Measurements from ENCODE around the gene ALKBH5.

Gene ALKBH5

DNA sequence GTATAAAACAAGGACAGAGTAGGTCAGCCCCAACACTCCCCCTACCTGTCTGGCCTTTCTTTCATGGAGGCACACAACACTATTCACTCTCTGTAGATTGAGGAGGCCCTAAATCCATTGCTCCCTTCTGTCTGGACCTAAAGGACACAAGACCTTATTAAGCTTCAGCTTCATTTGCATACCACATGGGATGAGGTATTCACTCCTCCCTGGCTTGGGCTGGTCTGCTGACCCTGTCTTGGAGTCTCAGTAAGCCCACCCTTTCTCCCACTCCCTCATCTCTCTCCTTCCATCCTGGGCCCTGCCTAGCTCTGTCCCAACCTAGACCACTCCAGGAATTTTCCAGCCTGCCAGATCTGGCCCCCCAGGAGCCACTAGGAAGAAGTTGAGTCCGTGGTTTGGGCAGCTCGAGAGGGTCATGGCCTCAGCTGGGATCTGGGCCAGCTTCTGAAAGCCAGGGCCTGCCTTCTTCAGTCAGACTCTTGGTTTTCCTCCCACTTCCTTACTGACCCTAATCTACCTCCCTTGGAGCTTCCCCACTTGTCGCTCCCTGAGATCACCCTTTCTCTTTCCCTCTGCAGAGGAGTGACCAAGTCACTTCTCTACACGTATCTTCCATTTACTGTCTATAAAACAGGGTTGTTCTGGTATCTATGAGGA lies 35.3 kb downstream of the ALKBH5 start:
- no peak overlapping the region for H3K27ac Mint-ChIP-seq (ENCODE audit: low read depth)
- ATAC-seq (replicated peaks; ENCODE audit: extremely low read depth, poor library complexity, severe bottlenecking) (no peak), DNase-seq (ENCODE audit: low spot score in 2 of 2) (no peak)
- H3K9me3 Mint-ChIP-seq, result no peaks in the 10 kb centered on the region
- H3K36me3 Mint-ChIP-seq (ENCODE audit: insufficient read depth), result peaks cover 1% of the 10 kb centered on the region
- H3K4me3 Mint-ChIP-seq, result no peak overlapping the region
- H3K27me3 Mint-ChIP-seq, result no peaks in the 10 kb centered on the region
- peaks cover 12% of the 10 kb centered on the region for H3K4me1 Mint-ChIP-seq

DNA sequence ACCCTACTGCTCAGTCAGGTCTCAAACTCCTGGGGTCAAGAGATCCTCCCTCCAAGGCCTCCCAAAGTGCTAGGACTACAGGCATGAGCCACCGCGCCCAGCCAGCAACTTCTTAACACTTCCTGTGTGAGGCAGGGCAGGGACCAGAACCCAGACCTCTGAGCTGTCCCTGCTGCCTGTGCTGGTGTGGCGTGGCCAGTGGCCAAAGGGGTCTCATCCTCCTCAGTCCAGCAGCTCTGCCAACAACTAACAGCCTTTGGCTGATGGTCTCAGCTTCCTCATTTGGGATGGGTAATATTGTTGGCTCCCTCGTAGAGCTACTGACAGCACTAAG lies 40.4 kb downstream of the ALKBH5 start:
- no peaks in the 10 kb centered on the region for H3K27me3 Mint-ChIP-seq
- H3K4me1 Mint-ChIP-seq, result peaks cover 33% of the 10 kb centered on the region
- H3K4me3 Mint-ChIP-seq, result no peak overlapping the region
- DNase-seq (ENCODE audit: low spot score in 2 of 2), result no peak
- H3K9me3 Mint-ChIP-seq, result no peaks in the 10 kb centered on the region
- H3K27ac Mint-ChIP-seq (ENCODE audit: low read depth), result no peak overlapping the region
- peaks cover 7% of the 10 kb centered on the region for H3K36me3 Mint-ChIP-seq (ENCODE audit: insufficient read depth)
- ATAC-seq (replicated peaks; ENCODE audit: extremely low read depth, poor library complexity, severe bottlenecking), result no peak

DNA sequence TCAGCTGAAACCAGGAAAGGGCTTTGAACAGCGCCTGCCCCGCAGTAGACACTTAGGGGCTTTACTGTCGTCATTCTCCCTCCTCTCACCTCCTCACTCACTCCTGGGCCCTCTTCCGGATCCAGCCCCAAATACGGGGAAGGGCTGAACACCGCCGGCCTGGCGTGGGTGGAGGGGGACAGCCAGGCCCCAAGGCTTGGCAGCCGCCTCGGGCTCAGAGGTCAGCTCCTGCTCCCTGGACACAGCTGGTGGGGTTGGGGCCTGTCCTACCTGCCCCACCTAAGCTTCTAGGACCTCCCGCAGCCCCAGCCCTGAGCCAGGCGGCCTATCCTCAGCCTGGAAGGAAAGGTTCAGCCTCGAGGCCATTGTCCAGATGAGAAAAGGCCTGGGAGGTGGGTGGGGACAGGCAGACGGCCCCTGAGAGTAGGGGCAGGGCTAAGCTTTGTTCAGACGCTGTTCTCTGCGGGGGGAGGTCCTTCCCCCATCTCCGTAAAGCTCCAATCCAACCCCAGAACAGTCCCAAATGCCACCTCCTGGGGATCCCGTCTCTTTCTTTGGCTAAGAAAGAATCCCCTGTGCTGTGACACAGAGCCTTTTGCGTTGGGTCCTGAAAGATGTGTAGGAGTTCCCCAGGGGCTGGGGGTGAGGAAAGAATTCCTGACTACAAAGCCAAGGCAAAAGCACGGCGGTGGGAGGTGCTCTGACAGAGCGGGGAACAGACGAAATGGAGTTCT lies 40.9 kb downstream of the ALKBH5 start:
- peaks cover 7% of the 10 kb centered on the region for H3K36me3 Mint-ChIP-seq (ENCODE audit: insufficient read depth)
- ATAC-seq (replicated peaks; ENCODE audit: extremely low read depth, poor library complexity, severe bottlenecking) (no peak), DNase-seq (ENCODE audit: low spot score in 2 of 2) (no peak)
- peaks cover 34% of the 10 kb centered on the region for H3K4me1 Mint-ChIP-seq
- H3K27me3 Mint-ChIP-seq, result no peaks in the 10 kb centered on the region
- H3K27ac Mint-ChIP-seq (ENCODE audit: low read depth), result peak overlapping the region; percentile 22
- peak overlapping the region; percentile 89 for H3K4me3 Mint-ChIP-seq
- H3K9me3 Mint-ChIP-seq, result no peaks in the 10 kb centered on the region

DNA sequence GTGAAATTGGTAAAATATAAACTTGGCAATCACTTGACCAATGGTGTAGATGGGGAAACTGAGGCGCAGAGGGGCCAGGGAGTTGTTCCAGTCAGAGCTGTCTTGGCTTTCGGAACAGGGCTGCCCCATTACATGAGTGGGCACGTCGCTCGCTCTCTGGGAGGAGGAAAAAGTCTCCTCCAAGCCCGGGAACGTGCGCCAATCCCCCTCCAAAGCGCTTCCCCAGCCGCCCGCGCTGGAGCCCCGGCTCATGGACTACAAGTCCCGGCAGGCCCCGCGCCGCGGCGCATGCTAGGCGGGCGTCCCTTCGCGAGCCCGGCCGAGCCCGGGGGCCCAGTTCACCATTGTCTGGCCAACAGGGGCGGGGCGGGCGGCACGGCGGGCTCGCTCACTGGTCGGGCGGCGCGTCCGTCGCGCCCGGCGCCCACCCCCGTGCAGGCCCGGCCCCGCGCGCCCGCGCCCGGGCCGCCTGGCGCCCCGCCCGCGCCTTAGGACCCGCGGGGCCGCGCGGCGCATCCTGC lies 41.6 kb downstream of the ALKBH5 start, which contains the start of gene LLGL1:
Gene LLGL1, plus strand, starts transcription at position 515 of the 521 bp plus-strand sequence. CDS start 48 bp downstream, outside the sequence.
- H3K4me1 Mint-ChIP-seq, result peaks cover 39% of the 10 kb centered on the region
- peak; percentile 98 for ATAC-seq (replicated peaks; ENCODE audit: extremely low read depth, poor library complexity, severe bottlenecking)
- peak; percentile 87 to 91 for DNase-seq (ENCODE audit: low spot score in 2 of 2)
- no peaks in the 10 kb centered on the region for H3K9me3 Mint-ChIP-seq
- peak within 1 kb of the TSS; percentile 88 for H3K27ac Mint-ChIP-seq (ENCODE audit: low read depth)
- peak within 1 kb of the TSS; percentile 89 for H3K4me3 Mint-ChIP-seq
- no peaks in the 10 kb centered on the region for H3K27me3 Mint-ChIP-seq
- H3K36me3 Mint-ChIP-seq (ENCODE audit: insufficient read depth), result peaks cover 7% of the 10 kb centered on the region

DNA sequence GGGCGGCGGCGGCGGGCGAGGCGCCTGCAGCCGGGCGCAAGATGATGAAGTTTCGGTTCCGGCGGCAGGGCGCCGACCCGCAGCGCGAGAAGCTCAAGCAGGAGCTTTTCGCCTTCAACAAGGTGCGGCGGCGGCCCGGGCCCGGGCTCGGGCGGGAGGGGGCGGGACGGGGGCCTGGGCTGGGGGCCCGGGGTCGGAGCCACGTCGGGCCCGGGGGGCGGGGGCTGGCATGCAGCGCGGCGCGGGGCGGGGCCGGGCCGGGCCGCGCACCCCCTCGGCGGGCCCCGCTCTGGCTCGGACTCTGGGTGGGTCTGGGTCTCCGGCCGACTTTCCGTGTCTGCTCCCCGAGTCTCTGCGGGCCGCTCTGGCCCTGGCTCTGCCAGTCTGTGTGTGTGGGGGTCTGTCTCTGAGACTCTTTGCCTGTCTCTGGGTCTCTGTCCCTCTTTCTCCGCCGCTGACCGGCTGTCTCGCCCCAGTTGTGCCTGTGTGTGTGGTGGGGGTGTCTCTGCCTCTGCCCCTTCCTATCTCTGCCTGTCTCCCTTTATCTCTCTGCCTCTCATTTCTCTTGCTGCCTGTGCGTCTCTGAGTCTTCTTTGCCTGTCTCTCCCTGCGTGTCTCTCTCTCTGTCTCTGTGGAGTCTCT lies 42.1 kb downstream of the ALKBH5 start:
- peaks cover 39% of the 10 kb centered on the region for H3K4me1 Mint-ChIP-seq
- DNase-seq (ENCODE audit: low spot score in 2 of 2), result no peak
- peak; percentile 6 for ATAC-seq (replicated peaks; ENCODE audit: extremely low read depth, poor library complexity, severe bottlenecking)
- H3K4me3 Mint-ChIP-seq, result peak overlapping the region; percentile 89
- H3K27ac Mint-ChIP-seq (ENCODE audit: low read depth), result peak overlapping the region; percentile 88
- no peaks in the 10 kb centered on the region for H3K27me3 Mint-ChIP-seq
- H3K9me3 Mint-ChIP-seq, result no peaks in the 10 kb centered on the region
- peaks cover 7% of the 10 kb centered on the region for H3K36me3 Mint-ChIP-seq (ENCODE audit: insufficient read depth)

DNA sequence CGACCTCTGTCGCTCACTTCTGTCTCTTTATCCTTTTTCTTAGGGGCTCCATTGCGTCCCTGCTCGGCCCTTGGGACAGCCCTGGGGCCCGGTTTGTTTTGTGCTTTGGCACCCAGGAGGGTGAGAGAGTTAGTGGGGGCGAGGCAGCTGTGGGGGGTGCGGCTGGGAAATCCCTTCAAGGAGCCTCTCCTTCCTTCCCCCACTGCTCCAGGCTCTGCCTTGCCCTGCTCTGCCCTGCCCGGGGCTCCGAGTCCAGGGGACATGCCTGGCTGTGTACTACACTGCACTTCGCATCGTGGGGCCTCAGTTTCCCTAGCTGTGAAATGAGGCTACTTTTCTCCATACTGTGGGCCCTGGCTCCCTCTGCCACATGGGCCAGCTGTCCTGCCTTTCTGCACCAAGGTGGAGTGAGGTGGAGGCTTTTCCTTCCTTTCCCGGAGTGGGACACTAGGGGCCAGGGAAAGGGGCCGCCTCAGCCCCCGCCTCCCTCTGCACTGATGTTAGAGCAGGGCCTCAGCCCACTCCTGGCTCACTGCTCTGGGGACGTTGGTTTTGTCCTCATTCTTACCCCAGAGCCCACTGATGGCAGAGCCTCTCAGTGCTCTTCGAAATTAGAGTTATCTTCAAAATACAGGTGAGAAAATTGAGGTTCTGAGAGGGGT lies 42.8 kb downstream of the ALKBH5 start:
- no peak for ATAC-seq (replicated peaks; ENCODE audit: extremely low read depth, poor library complexity, severe bottlenecking)
- Mint-ChIP-seq H3K4me1 (peaks cover 44% of the 10 kb centered on the region), H3K27me3 (no peaks in the 10 kb centered on the region), H3K4me3 (peak overlapping the region; percentile 89), H3K36me3 (ENCODE audit: insufficient read depth) (peaks cover 7% of the 10 kb centered on the region), H3K9me3 (no peaks in the 10 kb centered on the region), H3K27ac (ENCODE audit: low read depth) (peak overlapping the region; percentile 88)
- DNase-seq (ENCODE audit: low spot score in 2 of 2), result no peak

DNA sequence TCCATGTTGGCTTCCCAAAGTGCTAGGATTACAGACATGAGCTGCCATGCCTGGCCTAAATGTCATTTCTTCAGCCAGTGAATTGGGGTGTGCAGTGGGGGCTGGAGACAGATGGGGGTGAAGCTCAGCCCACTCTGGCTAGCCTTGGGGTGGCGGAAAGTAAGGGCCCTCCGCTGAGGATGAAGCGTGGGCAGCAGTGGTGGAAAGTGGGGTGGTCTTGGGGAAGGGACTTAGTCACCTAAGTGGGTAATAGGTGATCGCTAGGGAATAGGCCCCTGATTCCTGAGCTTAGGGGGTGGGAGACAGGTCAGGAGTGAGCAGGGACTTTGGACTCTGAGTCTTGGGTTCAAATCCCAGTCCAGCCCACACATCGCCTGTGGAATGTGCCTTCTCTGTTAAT lies 44.0 kb downstream of the ALKBH5 start:
- Mint-ChIP-seq H3K9me3 (no peaks in the 10 kb centered on the region), H3K27ac (ENCODE audit: low read depth) (no peak overlapping the region), H3K4me1 (peaks cover 44% of the 10 kb centered on the region), H3K4me3 (no peak overlapping the region), H3K36me3 (ENCODE audit: insufficient read depth) (peaks cover 7% of the 10 kb centered on the region), H3K27me3 (no peaks in the 10 kb centered on the region)
- no peak for ATAC-seq (replicated peaks; ENCODE audit: extremely low read depth, poor library complexity, severe bottlenecking)
- no peak for DNase-seq (ENCODE audit: low spot score in 2 of 2)

DNA sequence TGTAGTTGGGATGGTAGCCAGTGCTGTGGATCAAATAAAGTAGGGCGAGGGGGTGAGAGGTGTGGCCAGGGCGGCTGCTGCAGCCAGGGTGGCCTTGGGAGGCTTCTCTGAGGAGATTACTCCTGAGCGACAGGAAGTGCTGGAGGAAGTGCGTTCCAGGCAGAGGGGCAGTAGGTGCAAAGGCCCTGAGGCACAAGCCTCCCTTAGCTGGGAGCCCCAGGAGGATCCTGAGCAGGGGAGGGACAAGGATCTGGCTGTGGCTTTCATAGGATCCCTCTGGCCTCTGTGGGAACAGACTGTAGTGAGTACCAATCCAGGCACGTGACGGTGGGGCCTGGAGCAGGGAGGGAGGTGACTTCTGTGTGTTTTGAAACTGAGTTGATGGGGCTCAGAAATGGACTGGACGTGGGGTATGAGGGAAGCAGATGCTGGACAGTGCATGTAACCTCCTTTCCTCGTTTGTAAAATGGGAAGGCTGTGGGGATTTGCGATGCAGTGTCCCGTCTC lies 44.6 kb downstream of the ALKBH5 start:
- Mint-ChIP-seq H3K4me3 (no peak overlapping the region), H3K4me1 (peaks cover 44% of the 10 kb centered on the region), H3K27me3 (no peaks in the 10 kb centered on the region), H3K27ac (ENCODE audit: low read depth) (no peak overlapping the region), H3K9me3 (no peaks in the 10 kb centered on the region), H3K36me3 (ENCODE audit: insufficient read depth) (peaks cover 7% of the 10 kb centered on the region)
- DNase-seq (ENCODE audit: low spot score in 2 of 2), result no peak
- no peak for ATAC-seq (replicated peaks; ENCODE audit: extremely low read depth, poor library complexity, severe bottlenecking)

DNA sequence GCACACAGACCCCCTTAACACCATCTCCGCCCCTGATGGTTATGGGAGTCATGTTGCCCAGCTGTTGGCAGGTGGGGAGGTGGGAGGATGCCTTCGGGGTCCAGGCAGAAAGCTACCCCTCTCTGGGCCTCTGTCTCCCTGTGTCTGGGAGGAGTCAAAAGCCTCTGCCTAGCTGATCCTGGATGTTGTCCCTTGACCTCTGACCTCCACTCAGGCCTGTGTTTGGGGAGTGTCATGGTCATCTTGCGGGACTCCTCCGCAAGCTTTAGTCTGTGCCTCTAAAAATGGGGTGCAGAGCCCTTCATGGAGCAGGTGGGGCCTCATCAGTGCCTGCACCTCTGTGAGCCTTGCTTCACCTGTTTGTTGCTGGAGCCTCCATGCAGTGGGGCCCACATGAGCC lies 45.6 kb downstream of the ALKBH5 start:
- H3K9me3 Mint-ChIP-seq, result no peaks in the 10 kb centered on the region
- H3K4me1 Mint-ChIP-seq, result peaks cover 44% of the 10 kb centered on the region
- H3K27ac Mint-ChIP-seq (ENCODE audit: low read depth), result no peak overlapping the region
- H3K4me3 Mint-ChIP-seq, result no peak overlapping the region
- H3K36me3 Mint-ChIP-seq (ENCODE audit: insufficient read depth), result peaks cover 7% of the 10 kb centered on the region
- no peak for DNase-seq (ENCODE audit: low spot score in 2 of 2)
- H3K27me3 Mint-ChIP-seq, result no peaks in the 10 kb centered on the region
- ATAC-seq (replicated peaks; ENCODE audit: extremely low read depth, poor library complexity, severe bottlenecking), result no peak

DNA sequence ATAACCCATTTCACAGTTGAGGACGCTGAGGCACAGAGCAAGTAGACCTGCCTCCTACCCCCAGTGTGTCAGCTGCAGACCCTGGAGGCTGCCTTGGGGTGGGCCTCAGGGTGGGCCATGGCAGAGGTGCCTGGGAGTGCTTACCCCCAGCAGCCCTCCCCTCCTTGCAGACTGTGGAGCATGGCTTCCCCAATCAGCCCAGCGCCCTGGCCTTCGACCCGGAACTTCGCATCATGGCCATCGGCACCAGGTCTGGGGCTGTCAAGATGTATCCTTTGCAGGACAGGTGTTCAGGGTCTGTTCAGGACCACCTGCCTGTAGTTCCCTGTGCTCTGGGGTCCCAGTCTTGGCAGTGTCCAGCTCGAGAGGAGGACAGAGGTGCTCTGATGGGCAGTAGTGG lies 46.1 kb downstream of the ALKBH5 start:
- Mint-ChIP-seq H3K4me1 (peaks cover 44% of the 10 kb centered on the region), H3K9me3 (no peaks in the 10 kb centered on the region), H3K27me3 (no peaks in the 10 kb centered on the region)

DNA sequence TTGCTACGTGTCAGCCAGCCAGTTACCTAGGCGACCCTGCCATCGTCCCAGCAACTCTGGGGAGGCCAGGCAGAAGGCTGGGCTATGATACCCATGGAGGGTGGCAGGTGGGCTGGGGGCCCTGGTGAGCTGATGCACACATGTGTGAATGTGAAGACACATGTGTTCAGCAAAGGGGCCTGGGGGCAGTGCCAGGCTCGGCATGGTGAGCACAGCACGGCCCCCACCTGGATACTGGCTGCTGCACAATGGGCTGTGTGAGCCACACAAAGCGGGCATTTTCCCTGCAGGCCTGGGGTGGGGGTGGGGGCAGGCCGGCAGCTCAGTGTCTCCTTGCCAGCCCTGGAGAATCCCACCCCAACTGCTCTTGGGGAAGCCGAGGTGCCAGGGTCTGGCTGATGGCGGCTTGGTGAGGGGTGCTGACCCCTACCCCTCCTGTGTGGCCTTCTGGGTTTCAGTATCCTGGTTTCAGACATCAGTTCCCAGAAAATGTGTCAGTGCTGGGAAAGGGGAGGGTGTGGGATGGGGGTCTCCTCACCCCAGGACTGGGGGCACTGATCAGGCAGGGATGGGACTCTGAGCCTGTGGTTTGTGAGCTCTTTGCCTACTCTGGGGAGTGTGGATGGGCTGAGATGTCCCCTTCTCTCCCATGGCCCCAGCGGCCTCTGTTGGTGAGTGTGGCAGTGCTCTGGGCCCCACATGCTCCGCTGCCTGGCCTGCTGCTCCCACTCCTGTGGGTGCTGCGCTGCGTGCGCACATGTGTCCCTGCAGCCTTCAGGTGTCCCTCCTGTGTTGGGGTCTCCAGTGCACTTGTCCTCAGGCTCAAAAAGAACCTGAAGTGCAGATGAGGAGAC lies 46.9 kb downstream of the ALKBH5 start:
- peaks cover 44% of the 10 kb centered on the region for H3K4me1 Mint-ChIP-seq
- peaks cover 7% of the 10 kb centered on the region for H3K36me3 Mint-ChIP-seq (ENCODE audit: insufficient read depth)
- H3K27ac Mint-ChIP-seq (ENCODE audit: low read depth), result no peak overlapping the region
- no peaks in the 10 kb centered on the region for H3K27me3 Mint-ChIP-seq
- no peak overlapping the region for H3K4me3 Mint-ChIP-seq
- no peak for ATAC-seq (replicated peaks; ENCODE audit: extremely low read depth, poor library complexity, severe bottlenecking)
- DNase-seq (ENCODE audit: low spot score in 2 of 2), result no peak
- no peaks in the 10 kb centered on the region for H3K9me3 Mint-ChIP-seq

More for the DNA sequence above, 46.1 kb downstream of the ALKBH5 start:
- no peak overlapping the region for H3K27ac Mint-ChIP-seq (ENCODE audit: low read depth)
- peaks cover 7% of the 10 kb centered on the region for H3K36me3 Mint-ChIP-seq (ENCODE audit: insufficient read depth)
- ATAC-seq (replicated peaks; ENCODE audit: extremely low read depth, poor library complexity, severe bottlenecking) (no peak), DNase-seq (ENCODE audit: low spot score in 2 of 2) (no peak)
- no peak overlapping the region for H3K4me3 Mint-ChIP-seq

Data from central memory CD8-positive, alpha-beta T cell (primary cell).